GM18511 (cell line): ENCODE results near the gene FRYL.
A peak's percentile ranks its signal among the peaks of the same experiment; 100 is the strongest.
"Not testable (repeated sequence)": the region's sequence is repeated elsewhere in the genome, so short reads cannot be mapped to it uniquely, and the experiment has no call there.

ENCODE experiments used
- ATAC-seq: cut with Tn5 transposase; IDR thresholded peaks from one replicate; pipeline ENCODE4 v1.9.1; 2021; ENCODE audit warnings: mild to moderate bottlenecking, moderate library complexity; ENCODE audit not compliant: unreplicated experiment

FRYL gene

GRCh38 chr4:48667148-48667547, 112.9 kb downstream of the FRYL start:
- no peak for ATAC-seq

- no peak for ATAC-seq
Measured at GRCh38 chr4:48665555-48666186, 114.4 kb downstream of the FRYL start.

GRCh38 chr4:48664938-48665337, 115.1 kb downstream of the FRYL start:
- ATAC-seq: no peak

GRCh38 chr4:48661391-48661790, 118.7 kb downstream of the FRYL start:
- no peak for ATAC-seq

- ATAC-seq: no peak
Measured at GRCh38 chr4:48660347-48660746, 119.7 kb downstream of the FRYL start.

GRCh38 chr4:48654015-48654664, 125.9 kb downstream of the FRYL start:
- no peak for ATAC-seq

- ATAC-seq: no peak
Measured at GRCh38 chr4:48653217-48654014, 126.7 kb downstream of the FRYL start.

GRCh38 chr4:48651914-48652313, 128.2 kb downstream of the FRYL start:
- ATAC-seq: no peak

GRCh38 chr4:48649505-48649904, 130.6 kb downstream of the FRYL start:
- ATAC-seq: no peak

GRCh38 chr4:48645225-48645794, 134.8 kb downstream of the FRYL start:
- ATAC-seq: no peak

GRCh38 chr4:48642421-48643374, 137.4 kb downstream of the FRYL start:
- no peak for ATAC-seq

GRCh38 chr4:48641401-48641800, 138.7 kb downstream of the FRYL start:
- no peak for ATAC-seq

GRCh38 chr4:48640699-48641098, 139.4 kb downstream of the FRYL start:
- ATAC-seq: no peak

GRCh38 chr4:48640225-48640624, 139.9 kb downstream of the FRYL start:
- ATAC-seq: no peak

GRCh38 chr4:48639807-48640206, 140.3 kb downstream of the FRYL start:
- ATAC-seq: no peak

- ATAC-seq: not testable (repeated sequence)
Measured at GRCh38 chr4:48638586-48638985, 141.5 kb downstream of the FRYL start.

- ATAC-seq: no peak
Measured at GRCh38 chr4:48636911-48637310, 143.2 kb downstream of the FRYL start.

GRCh38 chr4:48635980-48636379, 144.1 kb downstream of the FRYL start:
- no peak for ATAC-seq

GRCh38 chr4:48635310-48635709, 144.8 kb downstream of the FRYL start:
- ATAC-seq: peak; percentile 67

GRCh38 chr4:48634688-48635308, 145.3 kb downstream of the FRYL start:
- no peak for ATAC-seq
